GM10266 (cell line): ENCODE measurements around the gene PPP1R1A.

Experiments used
- DNase-seq: peaks from one replicate; pipeline ENCODE4 v3.0.0; 2012; ENCODE audit errors: extremely low spot score
- TF ChIP-seq, protein P1 (sequence below): IDR thresholded peaks from 2 replicates; pipeline ENCODE4 v1.5.1; 2012; ENCODE audit warnings: mild to moderate bottlenecking, low read depth; ENCODE audit not compliant: control insufficient read depth, insufficient read depth; ENCODE audit errors: missing control alignments

Gene PPP1R1A

DNA sequence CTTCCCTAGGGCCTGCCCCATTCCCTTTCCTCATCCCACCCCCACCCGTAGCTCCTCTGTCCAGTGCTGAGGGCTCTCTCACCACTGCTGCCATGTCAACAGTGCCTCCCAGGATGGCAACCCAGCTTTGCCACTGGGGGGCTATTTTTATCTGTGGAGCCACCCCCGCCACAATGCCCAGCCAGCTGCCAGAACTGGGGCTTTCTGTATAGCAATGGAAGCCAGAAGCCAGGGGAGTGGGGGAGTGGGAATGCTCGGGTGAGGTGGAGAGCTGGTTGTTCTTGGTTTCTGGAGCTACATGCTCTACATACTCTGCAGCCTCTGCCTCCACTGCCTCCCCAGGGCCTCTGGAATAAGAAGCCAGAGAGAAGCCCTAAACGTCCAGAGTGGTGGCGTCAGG, 30.1 kb downstream of the PPP1R1A start:
- DNase-seq = no peak

DNA sequence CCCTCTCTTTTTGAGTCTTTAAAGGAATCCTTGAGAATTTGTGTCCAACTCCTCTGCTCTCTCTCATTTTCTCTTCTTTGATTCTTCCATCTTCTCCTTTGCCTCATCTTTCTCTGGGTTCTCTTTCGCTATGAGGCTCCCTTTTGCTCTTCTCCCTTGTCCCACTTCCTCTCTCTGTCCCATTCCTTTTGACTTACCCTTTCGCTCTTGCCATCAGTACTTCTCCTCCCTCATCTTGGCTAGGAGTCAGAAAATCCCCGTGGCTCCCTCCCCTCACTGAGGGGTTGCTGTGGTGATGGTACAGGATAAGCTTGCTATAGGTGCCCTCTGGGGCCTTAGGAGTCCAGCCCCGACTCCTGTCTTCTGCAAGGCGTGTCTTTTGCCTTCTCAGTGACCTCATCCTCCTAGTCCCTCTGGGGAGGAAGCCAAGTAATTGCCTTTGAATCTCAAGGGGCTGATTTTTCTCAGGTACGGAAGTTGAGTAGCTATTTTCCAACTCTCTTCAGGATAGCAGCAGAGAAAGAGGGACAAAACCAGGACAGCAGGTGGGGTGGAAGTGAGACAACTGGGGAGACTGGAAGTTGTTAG, 32.7 kb downstream of the PPP1R1A start:
- TF ChIP-seq, protein P1, sequence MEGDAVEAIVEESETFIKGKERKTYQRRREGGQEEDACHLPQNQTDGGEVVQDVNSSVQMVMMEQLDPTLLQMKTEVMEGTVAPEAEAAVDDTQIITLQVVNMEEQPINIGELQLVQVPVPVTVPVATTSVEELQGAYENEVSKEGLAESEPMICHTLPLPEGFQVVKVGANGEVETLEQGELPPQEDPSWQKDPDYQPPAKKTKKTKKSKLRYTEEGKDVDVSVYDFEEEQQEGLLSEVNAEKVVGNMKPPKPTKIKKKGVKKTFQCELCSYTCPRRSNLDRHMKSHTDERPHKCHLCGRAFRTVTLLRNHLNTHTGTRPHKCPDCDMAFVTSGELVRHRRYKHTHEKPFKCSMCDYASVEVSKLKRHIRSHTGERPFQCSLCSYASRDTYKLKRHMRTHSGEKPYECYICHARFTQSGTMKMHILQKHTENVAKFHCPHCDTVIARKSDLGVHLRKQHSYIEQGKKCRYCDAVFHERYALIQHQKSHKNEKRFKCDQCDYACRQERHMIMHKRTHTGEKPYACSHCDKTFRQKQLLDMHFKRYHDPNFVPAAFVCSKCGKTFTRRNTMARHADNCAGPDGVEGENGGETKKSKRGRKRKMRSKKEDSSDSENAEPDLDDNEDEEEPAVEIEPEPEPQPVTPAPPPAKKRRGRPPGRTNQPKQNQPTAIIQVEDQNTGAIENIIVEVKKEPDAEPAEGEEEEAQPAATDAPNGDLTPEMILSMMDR = no peak
- DNase-seq = no peak

More for the DNA sequence above, 30.1 kb downstream of the PPP1R1A start:
- TF ChIP-seq, protein P1 = no peak

DNA sequence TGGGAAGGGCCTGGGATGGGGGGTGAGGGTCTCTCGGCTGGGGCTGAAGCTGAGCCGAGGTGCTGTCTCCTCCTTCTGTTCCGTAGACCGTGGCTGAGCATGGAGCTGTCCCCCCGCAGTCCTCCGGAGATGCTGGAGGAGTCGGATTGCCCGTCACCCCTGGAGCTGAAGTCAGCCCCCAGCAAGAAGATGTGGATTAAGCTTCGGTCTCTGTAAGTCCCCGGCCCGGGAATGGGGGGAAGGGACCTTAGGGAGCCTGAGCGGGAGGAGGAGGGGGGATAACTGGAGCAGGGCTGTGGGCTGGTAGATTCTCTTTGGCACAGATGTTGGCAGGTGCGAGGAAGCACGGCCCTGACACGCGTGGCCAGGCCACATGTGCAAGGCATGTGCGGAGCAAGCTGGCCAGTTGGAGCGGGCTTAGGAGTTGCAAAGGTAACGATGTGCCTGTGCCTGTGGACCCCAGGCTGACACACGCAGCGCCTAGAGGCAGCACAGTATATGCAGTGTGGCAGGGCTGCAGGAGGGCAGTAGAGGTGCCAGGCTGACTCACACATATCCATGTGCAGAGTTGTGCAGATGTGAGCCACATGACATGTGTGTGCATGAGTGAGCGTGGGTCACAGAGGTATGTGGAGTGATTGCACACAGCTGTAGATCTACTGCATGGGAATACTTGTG, 38.5 kb downstream of the PPP1R1A start:
- TF ChIP-seq, protein P1 = no peak
- no peak for DNase-seq

DNA sequence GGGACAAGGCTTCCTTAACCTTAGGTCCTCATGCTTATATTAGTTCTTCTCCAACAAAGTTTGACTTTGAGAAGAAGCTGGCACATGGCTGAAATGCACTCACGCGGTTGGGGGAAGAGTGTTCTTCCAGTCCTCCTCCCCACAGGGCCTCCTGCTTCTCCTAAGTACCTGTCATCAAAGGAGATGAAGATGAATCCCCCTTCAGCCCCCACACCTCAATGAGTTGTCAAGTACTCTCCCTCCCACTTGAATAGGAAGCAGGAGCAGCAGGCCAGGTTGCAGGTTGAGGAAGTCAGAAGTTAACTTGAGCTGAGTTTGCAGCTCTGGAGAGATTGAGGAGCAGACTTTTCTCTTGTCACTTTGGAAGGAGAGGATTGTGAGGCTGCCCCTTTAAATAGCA, 41.9 kb downstream of the PPP1R1A start:
- TF ChIP-seq, protein P1 = no peak

DNA sequence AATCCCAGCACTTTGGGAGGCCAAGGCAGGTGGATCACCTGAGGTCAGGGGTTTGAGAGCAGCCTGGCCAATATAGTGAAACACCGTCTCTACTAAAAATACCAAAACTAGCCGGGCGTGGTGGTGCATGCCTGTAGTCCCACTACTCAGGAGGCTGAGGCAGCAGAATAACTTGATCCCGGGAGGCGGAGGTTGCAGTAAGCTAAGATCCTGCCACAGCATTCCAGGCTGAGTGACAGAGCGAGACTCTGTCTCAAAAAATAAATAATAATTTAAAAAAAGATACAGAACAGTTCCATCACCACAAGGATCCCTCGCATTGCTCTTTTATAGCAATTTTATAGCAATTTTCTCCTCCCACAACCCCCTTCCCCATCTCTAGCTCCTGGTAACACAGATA, 43.7 kb downstream of the PPP1R1A start:
- TF ChIP-seq, protein P1 = no peak
- no peak for DNase-seq

More for the DNA sequence above, 41.9 kb downstream of the PPP1R1A start:
- no peak for DNase-seq

DNA sequence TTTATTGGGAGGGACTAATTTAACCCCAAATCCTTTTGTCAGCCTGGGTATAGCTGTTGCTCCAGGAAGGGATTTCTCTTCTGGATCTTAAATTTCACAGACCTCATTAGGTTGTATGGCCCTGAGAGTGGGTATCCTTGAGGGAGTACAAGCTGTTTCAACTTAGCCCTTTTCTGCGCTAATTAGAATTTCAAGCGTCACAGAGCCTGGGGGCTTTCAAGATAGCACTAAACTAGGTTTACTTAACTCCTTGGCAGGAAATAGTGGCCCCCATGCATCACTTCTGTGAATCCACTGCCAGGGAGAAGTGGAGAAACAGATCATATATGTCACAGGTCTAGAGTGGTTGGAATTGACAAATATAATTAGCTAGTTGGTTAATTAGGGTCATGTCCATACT, 44.9 kb downstream of the PPP1R1A start:
- TF ChIP-seq, protein P1 = no peak
- DNase-seq = no peak

DNA sequence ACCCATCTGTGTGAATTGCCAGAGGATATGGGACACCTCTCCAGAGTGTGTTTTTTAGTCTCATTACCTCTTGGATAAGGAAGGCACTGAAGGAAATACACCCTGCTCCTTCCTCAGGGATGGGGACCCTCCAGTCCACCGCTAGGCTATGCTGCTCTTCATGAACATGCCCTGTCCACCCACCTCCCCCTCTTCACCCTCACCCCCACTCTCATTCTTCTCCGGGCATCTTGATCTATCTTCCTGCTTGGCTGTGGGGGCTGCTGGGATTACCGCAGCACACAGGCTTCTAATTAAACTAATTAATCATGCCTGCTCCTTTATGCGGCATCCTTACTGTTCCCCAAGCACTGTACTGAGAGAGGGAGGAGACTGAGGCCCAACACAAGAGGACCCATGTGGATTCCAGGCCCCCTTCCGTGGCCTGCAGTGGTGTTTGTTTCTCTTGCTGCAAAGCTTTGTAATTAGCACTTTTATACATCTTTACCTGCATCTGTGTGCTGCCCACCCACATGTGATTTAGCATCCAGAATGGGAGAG, 46.6 kb downstream of the PPP1R1A start:
- TF ChIP-seq, protein P1 = no peak
- DNase-seq = no peak
